DMS153 treated with DMSO at 0.1 percent for 48 hours (cell line): ENCODE results near the gene BCL7C.
"Not testable (repeated sequence)": the region's sequence is repeated elsewhere in the genome, so short reads cannot be mapped to it uniquely, and the experiment has no call there.

Experiments
- DNase-seq: peaks from one replicate; lab custom pipeline; 2025; ENCODE audit not compliant: unreplicated experiment; lab: John Stamatoyannopoulos, UW

Gene BCL7C

DNA sequence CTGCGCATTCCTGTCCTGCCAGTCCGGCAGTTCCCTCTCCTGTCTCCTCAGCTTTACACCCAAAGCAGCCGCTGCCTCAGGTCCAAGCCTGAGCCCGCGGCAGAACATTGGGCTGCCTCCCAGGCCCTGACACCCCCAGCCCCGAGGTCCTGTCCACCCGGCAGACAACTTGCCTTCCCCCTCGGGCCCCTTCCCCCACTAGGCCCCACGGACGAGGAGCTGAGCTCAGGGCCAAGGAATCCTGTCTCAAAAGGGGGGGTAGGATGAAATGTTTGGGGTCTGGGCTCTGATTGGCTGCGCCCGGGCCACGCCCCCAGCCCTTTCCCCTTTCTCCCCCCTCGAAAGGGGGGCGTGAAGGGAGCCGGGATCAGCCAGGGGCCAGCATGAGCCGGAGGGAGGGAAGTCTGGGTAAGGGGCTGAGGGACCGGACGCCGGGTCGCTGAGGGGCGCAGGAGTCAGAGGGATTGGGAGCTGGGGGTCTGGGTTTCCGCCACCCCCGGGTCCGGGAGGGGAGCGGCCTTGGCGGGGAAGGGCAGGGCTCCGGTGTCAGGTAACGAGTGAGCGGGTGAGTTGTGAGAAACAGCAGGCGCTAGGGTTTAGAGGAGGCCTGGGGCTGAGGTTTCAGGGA is 2.5 kb upstream of the BCL7C start, which contains the start of gene CTF1:
Gene CTF1, plus strand, starts transcription at position 354 of the 628 bp plus-strand sequence. Its CDS starts 30 bp downstream, at position 384.
- DNase-seq, result peak; percentile 49

DNA sequence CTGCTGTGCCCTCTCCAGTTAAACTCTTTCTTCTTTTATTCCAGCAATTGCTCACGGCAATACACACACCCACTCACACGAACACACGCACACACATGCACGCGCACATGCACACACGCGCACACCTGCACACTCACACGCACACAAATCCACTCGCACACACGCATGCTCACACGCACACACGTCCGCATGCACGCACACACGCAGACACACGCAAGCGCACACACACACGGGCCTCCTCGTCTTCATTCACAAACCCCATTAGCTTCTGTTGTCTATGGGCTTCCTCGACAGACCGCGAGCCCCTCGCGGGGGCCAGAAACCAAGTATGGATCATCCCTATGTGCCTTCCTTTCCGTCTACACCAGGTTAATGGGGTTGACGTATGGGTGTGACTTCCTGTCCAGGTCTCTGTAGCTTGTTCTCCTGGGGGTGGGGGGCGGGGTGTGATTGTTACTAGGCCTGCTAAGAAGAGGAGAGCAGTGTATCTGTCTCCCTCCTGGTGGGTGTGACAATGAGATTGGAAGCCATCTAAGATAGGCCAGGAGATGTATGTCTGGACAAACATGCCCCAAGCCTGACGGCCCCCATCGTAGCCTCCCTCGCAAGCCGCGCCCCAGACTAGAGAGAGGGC is 1.9 kb upstream of the BCL7C start:
- peak; percentile 49 for DNase-seq

DNA sequence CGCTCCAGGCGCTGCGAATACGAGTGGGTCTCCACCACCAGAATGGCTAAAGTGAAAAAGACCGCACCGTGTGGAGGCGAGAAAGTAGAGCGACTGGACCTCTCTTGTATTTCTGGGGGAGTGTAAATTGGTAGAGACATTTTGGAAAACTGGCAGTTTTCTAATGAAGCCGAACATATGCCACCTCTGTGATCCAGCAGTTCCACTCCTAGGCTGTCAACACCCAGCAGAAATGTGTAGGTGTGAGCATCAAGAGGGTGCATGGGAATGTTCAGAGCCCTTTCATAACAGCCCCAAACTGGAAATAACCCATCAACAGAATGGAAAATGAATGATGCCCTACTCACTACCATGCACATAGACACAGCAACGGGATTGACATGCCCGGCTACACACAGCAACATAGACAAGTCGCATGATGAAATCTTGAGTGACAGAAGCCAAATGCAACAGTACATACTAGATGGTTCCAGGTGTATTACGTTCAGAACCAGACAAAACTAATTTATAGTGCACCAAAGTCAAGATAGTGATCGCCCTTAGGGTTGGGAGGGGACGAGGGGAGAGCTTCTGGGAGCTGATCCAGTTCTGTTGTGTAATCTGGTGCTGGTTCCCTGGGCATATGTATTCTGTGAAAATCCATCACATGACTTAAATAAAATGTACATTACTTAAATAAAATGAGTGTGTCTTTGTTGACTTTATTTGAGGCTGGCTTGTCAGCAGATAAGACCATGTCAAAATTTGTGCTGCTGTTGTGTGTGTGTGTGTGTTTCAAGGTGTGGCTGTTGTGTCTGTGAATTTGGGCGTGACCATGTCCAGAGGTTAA is 877 bp upstream of the BCL7C start:
- no peak for DNase-seq

DNA sequence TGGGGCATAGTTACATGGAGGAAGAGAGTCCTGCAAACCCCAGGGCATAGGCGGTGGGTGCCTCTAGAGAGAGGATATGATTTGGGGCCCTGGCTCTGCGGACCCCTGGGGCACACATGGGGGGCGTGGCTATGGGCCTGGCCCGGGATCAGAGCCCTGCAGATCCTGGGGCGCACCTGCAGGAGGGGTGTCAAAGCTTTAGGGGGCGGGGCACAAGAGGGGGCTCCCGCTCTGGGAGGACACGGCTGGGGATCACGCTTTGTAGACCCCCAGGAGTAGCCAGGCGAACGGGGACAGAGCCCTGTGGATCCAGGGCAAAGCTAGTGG is 497 bp downstream of the BCL7C start:
- DNase-seq, result no peak

DNA sequence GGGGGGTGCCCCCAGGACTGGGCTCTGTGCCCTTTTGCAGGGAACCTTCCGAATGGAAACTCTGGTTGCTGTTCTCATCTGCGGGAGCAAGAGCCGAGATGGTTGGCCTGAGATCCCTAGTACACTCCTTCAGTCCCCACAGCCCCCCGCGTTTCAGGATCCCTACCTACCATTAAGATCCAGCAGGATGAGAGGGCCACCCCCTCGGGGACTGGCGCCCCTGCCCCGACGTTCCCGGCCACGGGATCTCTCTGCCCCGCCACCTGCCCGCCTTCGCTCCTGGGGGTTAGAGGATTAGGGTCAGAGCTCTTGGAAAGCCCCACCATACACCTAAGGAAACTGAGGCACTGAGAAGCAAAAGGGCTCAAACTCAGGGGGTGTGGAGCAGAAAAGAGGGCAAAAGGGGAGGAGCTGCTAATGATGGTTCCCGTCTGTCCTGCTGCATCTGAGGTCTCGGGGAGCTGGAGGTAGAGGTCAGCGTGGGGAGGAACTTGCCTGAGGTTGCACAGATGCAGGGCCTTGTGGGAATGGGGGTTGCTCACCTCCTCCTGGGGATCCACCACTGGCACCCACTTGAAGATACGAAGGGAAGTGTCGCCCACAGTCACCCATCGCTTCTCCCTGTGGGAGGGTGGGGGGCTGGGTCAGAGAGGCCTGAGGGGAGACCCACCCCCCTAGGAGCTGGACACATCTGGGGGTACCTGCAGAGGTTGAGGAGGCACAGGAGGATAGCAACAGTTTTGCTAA is 1.0 kb downstream of the BCL7C start:
- DNase-seq, result no peak

DNA sequence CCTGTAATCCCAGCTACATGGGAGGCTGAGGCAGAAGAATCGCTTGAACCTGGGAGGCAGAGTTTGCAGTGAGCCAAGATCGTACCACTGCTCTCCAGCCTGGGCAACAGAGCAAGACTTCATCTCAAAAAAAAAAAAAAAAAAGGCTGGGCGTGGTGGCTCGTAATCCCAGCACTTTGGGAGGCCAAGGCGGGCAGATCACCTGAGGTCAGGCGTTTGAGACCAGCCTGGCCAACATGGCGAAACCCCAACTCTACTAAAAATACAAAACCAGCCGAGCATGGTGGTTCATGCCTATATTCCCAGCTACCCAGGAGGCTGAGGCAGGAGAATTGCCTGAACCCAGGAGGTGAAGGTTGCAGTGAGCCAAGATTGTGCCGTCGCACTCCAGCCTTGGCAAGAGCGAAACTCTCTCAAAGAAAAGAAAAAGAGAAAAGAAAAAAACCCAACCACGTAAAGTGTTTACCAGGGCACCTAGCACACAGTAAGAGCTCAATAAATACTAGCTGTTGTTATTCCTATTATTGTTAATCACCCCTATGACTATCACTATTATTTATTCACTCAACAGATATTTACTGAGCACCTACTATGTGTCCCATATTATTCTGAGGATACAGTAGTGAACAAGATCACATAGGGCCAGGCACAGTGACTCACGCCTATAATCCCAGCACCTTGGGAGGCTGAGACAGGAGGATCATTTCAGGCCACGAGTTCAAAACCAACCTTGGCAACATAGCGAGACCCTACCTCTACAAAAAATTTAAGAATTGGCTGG is 2.6 kb downstream of the BCL7C start:
- not testable (repeated sequence) for DNase-seq

DNA sequence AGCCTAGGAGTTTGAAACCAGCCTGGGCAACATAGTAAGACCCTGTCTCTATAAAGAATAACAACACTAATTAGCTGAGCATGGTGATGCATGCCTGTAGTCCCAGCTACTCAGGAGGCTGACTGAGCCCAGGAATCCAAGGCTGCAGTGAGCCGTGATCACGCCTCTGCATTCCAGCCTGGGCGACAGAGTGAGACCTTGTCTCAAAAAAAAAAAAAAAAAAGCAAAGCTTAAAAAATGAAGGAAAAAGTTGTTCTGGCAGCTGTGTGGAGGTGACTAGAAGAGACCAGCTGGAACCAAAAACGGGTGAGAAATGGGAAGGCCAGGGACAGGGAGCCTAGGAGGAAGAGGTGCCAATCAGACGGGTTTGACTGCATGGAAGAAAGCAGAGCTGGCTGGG is 4.2 kb downstream of the BCL7C start:
- DNase-seq, result no peak

DNA sequence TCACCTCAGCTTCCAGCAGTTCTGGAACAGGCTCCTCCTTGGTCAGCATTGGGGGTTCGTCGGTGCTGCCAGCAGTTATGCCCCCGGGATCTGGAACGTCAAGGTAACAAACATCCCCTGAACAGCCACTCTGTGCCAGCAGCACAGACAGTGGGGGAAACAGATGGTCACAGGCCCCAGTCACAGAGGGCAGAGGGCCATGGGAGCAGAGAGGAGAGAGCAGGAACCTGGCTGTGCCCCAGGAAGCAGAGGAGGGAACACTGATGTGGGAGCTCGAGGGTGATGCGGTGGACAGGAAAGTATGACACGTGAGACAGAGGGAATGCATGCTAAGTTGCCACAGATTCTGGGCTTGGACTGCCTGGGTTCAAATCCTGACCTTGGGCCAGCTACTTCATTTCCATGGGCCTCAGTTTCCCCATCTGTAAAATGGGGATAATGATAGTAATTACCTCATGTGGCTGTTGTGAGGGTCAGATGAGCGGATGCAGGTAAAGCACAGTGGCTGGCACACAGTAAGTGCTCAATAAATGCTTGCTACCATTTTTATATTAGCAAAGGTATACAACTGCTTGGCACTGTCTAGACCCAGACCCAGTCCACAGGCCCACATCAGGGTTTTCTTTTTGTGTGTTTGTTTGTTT is 4.9 kb downstream of the BCL7C start:
- DNase-seq, result no peak

DNA sequence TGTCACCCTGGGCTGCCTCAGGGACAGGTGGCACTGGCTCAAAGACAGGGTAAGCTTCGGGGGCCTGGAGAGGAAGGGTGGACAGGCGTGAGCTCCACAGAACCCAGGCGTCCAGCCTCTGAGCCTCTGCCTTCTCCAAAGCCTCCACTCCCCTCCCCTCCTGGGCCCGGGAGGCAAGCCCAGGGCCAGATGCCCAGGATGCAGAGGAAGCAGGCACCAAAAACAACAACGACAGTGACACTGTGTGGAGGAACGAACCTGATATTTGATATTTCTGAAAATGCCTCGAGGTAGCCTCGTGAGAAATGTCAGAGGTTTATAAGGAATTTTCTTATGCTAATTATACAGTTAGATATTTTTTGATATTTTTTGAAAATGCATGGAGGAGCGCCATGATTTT is 6.0 kb downstream of the BCL7C start:
- no peak for DNase-seq

DNA sequence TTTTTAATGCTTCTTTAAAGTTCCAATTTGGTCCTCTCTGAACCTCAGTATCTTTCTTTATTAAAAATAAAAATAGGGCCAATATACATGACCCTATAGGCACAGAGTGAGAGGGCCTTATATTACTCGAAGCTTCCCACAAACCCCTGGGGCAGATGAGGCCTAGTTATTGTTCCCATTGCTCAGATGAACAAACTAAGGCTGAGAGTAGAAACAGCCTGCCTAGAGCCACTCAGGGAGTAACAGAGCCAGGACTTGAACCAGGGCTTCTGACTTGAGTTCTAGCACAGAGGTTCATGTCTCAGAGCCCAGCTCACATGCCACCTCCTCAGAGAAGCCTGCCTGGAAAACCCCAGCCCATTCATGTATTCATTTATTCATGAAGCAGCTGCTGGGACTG is 7.7 kb downstream of the BCL7C start:
- DNase-seq, result no peak

DNA sequence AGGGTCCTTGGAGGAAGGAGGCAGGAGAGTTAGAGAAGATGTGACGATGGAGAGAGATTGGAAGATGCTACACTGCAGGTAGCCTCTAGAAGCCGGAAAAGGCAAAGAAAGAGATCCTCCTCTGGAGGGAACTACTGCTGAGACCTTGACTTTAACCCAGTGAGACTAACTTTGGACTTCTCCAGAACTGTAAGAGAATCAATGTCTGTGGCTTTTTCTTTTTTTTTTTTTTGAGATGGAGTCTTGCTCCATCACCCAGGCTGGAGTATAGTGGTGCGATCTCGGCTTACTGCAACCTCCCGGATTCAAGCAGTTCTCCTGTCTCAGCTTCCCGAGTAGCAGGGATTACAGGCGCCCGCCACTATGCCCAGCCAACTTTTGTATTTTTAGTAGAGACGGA is 8.7 kb downstream of the BCL7C start:
- no peak for DNase-seq

DNA sequence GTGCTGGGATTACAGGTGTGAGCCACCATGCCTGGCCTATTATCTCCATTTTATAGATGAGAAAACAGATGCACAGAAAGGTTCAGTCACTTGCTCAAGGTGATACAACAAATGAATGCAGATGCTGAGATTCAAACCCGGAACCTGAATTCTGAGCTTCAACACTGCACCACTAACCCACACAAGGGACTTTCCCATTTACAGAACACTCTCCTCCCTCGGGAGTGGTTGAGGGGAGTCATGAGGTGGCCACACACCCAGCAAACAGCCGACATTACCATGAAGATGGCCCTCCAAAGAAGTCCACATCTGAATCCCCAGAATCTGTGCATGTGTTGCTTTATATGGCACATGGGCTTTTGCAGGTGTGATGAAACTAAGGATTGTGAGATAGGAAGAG is 9.1 kb downstream of the BCL7C start:
- no peak for DNase-seq

DNA sequence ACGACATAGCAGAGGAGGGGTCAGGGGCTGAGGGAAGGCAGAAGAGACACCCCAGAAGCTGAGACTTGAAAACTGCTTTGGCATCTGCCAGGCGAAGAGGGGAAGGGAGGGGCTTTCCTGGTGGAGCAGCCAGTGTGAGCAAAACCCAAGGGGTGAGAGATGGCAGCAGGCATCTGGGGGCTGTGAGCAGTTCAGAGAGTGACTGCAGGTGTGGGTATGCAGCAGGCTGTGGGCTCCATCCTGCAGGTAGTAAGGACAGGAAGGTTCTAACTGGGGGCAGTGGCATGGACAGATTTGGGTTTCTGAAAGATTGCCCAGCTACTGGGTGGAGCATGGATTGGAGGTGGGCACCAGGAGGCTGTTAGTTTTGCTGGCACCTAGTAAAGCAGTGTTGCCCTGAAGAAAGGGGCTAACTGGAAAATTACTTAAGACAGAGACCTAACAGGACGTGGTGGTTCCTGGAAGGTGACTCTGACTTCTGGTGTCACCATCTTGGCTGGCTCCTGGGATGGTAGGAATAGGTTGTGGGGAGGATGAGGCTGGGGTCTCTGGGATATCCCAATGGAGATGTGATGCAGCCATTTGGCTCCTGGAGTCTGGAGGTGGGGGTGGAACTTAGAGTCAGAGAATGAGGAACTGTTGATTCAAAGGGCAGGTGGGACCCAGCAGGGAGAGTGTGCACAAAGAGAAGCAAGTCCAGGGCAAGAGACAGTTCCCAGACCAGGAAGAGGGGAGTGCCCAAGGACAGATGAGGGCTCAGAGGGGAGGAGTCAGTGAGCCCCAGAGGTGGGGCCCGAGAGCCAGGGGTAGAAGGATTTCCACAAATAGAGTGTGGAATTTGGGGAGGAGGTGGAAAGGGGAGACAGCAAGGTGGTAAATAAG is 11.2 kb downstream of the BCL7C start:
- DNase-seq, result no peak

DNA sequence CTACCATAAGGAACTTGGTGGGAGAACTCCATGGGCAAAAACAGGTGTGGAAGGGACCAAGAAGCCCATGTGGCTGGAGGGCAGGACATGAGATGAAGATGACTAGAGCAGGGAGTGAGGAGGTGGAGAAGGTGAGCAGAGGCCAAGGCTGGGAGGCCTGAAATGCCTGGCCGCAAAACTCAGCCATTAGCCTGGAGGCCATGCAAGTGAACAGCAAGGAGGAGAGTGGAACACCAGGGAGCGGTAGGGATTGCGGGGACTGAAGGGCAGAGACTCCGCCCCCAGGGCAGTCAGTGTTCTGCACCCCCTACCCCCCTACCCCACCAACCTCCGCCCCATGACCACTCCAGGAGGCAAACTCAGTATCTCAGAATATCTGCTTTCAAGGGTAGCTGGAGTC is 17.0 kb downstream of the BCL7C start:
- DNase-seq, result no peak

DNA sequence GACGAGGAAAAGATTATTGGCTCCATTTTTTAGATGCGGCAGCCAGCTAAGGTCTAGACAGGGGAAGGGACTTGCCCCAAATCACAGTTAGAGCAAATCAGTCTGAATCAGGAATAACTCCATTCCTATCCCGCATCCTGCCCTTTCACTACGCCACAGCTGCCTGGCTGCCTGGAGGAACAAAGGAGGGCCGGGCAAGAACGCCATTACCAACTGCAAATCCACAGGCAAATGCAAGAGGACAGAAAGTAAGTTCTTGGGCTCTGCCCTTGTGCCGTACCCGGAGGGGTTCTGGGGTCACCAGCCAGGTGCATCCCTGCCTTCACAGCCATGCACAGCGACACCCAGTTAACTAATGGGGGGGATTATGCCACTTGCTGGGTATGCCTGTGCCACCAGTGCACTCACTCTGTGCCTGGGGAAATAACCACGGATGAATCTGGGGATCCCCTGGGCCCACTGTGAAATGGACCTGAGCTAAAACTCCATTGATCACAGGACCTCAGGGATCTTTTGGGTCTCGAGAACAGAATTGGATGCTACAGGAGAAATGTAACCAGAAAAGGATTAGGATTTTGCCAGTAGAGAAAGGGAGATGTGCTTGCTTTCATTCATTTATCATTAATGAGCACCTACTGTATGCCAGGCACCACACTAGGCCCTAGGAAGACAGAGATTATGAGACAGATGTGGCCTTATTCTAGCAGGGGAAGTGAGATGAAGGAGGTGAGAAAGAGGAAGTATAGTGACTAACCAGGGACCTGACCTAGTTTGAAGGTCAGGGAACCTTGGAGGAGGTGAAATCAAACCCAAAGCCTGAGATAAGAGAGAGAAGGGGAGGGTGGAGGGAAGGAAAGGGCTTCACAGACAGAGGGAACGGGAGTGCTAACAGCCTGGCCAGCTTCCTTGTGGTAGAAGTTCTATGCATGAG is 17.7 kb downstream of the BCL7C start:
- peak; percentile 31 for DNase-seq

DNA sequence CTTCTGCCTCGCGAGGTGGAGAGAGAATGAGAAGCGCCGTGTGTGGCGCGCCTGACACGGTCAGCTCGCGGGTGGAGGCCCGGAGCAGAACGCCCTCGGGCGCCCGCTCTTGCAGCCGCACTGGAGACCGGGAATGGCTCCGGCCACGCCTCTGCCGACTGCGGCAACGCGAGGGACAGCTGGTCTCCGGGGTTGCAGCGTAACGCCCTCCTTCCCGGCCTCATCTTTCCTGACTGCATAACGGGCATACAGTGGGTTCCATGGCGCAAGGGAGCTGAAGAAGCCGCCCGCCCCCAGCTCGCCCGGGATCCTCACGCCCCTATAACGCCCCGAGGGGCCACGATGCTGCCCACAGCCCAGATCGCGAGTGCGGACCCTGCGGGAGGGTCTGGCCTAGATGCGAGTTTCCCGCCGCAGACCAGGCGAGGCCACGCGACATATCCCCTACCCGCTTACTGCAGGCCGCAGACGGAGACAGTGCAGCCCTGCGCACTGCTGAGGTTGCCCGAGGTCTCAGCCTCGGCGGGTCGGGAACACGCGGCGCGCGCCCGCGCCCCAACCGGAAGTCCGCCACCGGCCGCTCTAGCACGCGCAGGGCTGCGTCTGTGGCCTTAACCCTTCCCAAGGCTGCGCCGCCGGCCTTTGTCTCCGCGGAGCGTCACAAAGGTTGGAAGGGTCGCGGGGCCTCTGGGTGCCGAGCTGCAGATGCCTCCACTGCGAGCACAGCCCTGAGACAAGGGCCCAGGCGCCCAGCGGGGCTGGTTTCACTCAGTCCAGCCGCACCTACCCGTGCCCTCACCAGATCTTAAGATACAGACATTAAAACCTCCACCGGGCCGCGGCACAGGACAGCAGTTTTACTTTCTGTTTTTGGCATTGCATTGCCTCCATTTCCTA is 18.8 kb downstream of the BCL7C start:
- DNase-seq, result peak; percentile 83

DNA sequence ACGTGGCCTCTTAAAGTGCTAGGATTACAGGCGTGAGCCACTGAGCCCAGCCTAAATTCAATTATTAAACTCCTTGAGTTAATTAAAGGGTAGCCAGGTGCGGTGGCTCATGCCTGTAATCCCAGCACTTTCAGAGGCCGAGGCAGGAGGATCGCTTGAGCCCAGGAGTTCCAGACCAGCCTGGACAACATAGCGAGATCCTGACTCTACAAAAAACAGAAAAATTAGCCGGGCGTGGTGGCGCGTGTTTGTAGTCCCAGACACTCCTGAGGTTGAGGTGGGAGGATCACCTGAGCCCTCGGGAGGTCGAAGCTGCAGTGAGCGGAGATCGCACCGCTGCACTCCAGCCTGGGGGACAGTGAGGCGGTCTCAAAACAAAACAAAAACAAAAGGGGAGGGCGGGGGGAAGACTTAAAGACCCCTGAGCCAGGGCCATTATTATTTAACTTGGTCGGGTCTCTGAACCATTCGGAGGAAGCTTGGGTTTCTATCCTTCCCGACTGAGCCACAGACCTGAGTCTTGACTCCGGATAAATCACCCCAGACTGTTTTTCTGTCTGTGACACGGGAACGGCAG is 19.5 kb downstream of the BCL7C start:
- no peak for DNase-seq
